NCI-H1694 (cell line): Measurements from ENCODE around the gene SPATA12.

ENCODE experiments used
- DNase-seq: peaks from one replicate; lab custom pipeline; 2025; lab: John Stamatoyannopoulos, UW

The SPATA12 gene, protein sequence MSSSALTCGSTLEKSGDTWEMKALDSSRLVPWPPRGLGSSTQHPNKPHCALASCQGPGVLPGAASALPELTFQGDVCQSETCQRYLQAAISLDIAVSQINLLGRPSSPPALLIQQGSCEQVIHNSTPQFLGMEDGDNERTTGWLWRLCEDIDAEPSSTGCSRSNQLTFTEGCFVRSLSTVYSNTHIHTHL

DNA sequence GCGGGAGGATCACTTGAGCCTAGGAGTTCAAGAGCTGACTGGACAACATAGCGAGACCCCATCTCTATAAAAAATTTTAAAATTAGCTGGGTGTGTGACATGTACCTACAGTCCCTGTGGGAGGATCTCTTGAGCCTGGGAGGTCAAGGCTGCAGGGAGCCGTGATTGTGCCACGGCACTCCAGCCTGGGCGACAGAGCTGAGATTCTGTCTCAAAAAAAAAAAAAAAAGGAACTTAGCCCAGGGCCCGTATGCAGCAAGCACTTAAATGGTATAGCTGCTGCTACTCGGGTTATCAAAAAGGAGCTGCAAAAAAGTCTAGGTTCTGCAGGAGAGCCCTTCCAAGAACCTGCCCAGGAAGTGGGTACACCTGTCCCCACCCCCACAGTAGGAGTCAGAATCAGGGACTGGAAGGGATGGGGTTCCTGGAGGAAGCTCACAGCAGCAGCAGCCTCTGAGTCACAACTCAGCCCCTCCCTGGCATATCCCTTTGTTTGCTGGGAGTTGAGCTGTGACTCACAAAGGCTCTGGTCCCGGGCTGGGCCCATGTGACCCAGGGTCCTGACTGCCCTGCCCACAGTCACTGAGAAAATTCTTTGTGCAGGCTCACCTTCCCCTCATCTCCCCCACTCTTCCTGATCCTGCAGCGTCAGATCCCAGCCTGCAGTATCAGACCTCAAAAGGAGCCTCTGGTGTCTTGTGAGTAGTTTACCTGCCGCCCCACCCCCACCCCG is at the start of gene SPATA12:
Gene SPATA12, plus strand, starts transcription at position 576 of the 733 bp plus-strand sequence. CDS start 13,031 bp downstream, outside the sequence.
- no peak for DNase-seq

DNA sequence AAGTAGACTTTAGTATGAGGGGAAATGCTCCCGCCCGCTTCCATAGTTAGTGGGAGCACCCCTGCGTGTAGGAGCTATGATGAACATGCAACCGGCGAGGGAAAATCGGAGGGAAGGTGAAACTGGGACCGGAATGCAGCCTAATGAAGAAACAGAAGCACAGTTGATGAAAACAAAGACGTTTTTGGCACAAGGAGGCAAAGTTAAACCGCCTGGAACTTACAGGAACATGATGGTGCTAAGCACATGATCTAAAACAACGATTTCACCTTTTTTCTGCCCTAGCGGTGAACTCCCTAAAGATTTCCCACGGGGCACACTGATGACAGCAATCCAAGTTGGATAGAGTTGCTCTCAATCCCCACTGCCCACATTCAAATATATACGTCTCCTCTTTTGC is 49.4 kb upstream of the SPATA12 start:
- no peak for DNase-seq

DNA sequence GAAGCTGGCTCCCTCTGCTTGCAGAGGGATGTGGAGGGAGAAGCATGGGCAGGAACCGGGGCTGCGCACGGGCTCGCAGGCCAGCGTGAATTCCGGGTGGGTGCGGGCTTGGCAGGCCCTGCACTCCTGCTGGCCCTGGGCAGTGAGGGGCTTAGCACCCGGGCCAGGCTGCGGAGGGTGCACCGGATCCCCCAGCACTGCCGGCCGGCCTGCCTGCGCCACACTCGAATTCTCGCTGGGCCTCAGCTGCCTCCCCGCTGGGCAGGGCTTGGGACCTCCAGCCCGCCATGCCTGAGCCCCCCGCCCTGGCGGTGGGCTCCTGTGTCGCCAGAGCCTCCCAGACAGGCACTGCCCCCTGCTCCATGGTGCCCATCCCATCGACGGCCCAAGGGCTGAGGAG is 47.6 kb upstream of the SPATA12 start:
- no peak for DNase-seq

DNA sequence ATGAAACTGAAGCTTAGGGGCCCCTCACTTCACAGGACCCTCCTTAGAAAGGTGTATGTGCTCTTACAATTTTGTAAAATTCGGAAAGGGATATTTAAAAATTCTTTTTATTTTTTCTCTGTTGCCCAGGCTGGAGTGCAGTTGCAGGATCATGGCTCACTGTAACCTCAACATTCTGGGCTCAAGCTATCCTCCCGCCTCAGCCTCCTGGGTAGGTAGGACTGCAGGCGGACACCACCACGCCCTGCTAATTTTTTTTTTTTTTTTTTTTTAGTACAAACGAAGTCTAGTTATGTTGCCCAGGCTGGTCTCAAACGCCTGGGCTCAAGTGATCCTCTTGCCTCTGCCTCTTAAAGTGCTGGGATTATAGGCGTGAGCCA is 45.1 kb upstream of the SPATA12 start:
- DNase-seq: no peak

DNA sequence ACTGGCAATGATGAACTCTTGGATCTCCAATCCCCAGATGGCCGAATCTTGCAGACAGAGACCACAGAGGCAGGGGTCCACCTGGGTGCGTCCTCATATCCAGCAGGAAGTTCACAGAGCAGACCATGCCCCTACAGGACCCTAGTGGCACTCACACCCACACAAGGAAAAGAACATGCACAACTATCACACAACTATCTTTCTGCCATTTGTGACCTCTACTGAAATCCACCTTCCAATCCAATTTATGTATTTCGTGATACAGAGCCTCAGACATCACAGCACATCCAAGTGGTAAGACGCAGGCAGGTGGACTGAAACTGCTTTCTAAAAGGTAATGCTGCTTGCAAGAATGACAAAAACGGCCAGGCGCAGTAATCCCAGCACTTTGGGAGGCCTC is 44.6 kb upstream of the SPATA12 start:
- DNase-seq: no peak

DNA sequence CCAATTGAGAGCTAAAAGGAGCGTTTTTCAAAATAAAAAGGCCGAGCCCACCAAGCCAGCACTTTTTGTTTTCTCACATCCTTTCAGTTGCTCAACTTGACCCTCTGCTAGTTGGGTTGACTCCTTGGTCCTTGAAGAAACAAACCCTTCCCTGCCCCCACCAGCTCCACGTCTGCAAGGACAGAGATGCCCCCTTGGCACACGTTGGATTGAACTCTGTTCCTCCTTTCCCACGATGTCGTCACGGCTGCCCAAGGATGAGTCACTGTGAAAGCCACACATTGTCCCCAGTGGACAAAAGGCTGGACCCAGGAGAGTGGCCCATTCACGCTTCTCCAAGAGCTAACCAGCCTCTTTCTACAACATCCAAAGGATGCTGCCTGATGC is 43.0 kb upstream of the SPATA12 start:
- DNase-seq: no peak

DNA sequence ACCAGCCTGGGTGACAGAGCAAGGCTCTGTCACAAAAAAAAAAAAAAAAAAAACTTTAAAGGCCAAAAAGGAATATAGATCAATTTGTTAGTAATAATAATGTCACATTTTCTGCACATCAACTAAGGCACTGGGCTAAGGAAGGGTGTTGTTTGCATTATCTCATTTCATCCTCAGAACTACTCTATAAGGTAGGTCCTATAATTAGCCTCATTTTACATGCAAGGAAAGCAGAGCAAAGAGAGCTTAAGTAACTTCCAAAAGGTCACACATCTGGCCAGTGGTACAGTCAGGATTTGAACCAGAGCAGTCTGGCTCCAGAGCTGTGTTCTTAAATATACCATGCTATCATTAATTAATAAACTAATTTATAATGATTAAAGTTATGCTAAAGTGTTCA is 42.2 kb upstream of the SPATA12 start:
- no peak for DNase-seq

DNA sequence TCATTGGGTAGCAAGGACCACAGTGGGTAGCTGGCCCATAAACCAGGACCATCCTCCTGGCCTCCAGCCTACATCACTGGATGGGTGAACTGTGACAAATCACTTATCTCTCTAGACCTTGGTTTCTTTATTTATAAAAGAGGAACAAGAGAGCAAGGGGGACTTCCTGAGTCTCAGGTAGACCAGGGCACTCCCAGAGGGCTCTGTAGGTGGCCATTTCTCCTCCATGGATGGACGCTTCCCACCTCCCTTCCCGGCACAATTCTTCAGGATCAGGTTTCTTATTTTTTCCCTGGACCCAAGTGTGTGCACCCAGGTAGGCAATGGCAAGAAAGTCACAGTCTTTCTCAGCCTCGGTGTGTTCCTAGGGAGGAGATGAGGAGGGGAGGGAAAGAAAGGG is 41.4 kb upstream of the SPATA12 start:
- DNase-seq: no peak

DNA sequence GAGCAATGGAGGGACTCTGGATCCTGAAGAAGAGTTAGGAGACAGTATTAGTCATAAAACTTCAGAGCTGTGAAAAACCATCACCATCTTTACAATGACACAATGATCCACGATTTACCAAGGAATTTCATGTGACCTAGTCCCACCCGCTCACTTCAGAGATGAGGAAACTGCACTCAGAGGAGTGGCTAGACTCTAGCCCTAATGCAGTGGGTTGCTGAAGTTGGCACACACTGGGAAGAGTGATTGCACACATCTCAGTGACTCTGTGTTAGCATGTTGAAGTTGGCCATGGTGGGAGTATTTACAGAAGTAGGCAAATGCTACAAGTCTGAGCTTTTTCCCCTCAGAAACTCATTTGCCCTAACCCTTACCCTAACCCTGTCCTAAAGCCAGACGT is 35.2 kb upstream of the SPATA12 start:
- no peak for DNase-seq

DNA sequence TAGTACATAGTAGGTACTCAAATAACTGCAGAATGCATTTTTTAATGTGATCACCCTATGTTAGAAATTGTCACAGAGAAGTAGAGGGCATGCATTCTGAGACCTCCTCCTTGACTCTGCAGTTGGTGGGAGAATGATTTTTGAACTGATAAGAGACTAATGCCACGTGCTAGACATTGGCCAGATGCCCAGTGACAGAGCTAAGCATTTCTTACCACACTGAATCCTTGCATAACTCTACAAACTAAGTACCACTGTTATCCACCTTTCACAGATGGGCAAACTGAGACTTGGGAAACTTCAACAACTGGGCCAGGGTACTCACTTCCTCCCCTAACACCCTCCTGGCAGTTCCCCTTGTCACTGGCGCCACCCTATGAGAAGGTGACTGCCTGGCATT is 33.5 kb upstream of the SPATA12 start:
- DNase-seq: no peak

DNA sequence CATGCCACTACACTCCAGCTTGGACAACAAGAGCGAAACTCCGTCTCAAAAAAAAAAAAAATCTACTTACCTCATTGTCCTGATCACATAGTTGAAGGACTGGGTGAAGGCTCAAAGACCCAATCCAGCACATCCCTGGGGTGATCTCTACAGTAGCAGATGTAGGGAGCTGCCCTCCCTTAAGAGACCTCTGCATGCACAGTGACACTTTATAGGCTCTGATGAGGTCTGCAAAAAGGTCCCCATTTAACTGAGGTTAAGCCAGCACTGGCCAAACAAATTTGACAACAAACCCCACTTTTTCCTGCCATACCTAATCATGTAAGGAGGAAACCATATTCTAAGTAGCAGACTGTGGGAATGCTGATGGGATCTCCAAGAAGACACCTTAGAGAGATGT is 31.1 kb upstream of the SPATA12 start:
- no peak for DNase-seq

DNA sequence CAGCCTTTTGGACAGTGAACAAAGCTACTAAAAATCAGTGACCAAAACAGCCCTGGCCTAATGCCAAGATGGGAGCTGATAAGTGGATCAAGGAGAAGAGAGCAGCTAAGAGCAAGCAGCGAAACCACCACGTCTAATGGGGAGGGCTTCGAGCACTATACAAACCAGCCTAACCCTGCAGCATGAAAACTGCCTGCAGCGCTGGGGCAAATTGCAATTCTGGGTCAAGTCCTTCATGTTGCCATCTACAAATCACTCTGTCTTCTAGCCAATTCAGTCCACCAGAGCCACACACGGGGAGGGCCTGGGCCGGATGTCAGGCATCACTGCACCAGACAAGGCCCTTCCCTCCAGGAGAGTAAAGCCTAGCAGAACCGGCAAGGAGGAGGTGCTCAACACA is 30.5 kb upstream of the SPATA12 start:
- DNase-seq: no peak

DNA sequence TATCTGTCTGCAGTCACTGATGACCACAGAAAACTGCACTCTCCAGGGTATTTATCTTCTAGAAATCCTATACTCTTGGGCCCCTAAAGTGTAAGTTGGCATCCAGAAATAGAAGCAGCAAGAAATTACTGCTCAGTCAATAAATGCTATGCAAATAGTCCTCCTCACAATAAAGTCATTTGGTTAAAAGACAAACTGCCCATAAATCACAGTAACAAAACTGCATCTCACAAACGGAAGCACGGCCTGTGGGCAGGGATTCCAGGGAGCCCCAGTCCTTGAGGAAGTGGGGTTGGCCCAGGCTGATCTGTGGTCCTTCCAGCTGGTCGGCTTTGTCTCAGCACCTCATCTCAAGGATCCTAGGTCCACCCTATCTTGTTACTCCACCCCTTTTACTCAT is 29.7 kb upstream of the SPATA12 start:
- no peak for DNase-seq

DNA sequence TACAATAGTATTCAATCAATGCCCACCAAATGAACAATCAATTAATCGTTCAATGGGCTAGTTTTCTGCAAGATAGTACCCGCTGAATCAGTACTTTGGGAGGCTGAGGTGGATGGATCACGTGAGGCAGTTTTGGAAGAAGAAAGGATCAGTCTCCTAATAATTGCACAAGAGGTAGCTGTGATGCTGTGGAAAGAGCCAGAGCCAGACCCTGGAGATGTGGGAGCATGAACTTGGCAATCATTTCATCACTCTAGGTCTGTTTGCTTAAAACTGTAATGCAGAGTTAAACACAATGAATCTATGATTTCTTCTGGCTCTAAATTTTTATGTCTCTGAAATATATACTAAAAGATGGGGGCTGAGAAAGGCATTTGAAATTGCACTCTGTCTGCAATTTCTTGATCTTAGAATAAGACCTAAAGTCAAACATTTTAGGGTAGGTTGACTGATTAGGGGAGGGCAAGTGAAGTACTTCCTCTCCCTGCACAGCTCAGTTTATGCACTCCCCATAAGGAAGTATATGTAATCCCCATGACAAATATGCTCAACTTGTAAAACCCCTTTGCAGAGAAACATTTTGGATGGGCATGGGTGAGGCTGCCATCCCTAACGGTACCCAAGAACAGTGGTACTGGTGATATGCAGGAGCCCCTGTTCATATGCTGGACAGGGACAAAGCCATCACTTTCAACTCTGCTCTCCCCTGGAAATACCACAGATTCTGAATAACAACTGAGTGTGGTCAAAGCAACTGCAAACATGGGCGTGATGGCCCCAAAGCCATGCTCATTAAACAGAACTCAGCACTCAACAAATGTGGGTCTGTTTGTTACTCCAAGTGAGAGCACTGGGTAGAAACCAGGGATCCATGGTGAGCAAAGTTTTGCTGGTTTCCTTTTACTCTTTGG is 28.6 kb upstream of the SPATA12 start:
- DNase-seq: no peak

DNA sequence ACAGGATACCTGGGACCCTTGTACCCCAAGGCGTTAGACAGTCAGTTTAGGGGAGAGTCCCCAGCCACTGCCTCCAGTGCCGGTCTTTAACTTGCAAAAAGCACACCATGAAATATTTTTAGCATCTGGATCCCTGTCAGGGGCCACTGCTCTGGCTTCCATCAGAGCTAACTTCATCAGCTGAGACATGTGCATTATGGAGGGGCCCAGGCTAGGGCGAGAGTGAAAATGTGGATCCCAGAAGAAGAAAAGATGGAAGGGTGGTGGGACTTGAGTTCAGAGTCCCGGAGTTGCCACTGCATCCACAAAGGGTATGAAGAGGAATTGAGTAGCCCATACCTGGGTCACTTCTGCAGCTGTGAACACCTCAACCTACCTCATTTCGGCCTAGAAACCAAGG is 23.5 kb upstream of the SPATA12 start:
- no peak for DNase-seq

DNA sequence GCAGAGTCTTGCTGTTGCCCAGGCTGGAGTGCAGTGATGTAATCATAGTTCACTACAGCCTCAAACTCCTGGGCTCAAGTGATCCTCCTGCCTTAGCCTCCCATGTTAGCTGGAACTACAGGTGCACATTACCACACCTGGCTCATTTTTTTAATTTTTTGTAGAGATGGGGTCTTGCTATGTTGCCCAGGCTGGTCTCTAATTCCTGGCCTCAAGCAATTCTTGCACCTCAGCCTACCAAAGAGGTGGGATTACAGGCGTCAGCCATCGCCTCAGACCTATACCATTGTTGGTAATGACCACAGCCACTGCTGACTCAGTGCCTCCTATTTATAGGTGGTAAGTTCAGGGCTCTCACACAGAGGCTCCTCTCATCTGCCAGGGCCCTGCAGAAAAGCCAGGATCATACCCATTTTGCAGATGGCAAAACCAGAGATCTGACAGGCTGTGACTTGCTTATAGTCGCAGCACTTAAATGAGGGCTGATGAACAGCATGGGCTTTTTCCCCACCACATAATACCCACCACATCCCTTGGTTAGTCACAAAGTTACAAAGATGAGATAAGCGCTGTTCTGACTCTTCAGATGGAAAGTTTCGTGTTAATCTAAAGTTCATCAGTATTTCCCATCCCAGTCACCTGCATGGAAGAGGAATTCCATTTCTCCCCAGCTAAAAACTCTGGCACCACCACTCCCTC is 21.8 kb upstream of the SPATA12 start:
- DNase-seq: no peak

DNA sequence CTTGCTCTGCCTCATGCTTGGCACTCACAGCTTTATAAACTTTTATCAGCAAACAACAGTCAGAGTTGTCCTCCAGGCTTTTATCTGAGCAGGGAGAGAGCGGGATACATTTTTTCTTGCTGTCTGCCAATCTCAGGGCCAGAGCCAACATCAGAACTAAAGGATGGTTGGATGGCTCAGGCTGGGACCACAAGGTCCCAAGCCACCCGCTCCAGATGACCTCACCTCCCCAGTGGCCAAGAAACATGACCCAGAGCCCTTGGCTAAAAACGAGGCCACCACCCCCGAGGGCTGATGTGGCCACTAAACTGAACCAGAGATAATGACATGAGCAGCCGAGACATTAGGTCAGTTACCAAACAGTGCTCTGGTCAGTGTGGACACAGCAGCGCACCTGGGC is 18.8 kb upstream of the SPATA12 start:
- DNase-seq: no peak

DNA sequence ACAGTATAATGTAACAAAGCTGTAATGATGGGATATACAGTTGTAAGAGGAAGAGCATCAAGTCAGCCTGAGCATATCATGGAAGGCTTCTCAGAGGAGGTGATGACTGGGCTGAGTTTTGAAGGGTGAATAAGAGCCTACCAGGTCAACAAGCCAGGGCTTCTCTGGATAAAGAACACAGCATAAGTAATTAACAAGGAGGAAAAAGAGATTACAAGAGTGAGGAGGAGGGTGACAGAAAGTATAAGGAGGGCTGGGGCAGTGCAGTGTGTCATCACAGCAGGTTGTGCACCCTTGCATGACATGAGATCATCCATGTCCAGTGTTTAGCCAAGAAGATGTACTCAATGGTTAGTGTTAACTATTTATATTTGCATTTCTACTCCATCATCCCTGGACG is 16.9 kb upstream of the SPATA12 start:
- DNase-seq: no peak

DNA sequence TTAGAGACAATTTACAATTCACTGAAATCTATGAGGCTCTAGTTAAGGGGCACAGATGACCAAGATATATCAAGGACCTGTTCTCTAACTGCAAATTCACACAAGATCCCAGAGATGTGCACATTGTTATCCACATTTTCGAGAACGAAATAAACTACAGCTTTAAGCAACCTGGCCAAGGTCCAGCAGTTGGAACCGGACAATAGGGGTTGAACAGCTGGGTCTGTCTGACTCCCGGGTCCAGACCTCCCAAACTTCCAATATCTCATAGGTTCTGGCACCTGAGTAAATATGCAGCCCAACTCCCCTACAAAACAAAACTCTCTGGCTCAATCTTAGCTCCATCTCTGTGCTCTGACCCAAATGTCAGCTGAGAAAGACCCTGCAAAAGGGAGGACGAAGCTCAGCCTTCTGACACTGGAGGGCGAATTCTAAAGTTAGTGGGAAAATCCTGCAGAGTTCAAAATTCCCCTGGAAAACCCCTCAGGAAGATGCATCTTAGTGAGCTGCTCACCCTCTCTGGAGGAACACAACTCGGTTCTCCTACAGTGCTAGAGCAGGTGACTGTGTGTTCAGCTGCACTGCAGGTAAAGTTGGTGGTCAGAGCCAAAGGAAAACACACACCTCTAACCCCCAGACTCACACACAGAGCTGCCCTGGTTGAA is 14.2 kb upstream of the SPATA12 start:
- DNase-seq: no peak

DNA sequence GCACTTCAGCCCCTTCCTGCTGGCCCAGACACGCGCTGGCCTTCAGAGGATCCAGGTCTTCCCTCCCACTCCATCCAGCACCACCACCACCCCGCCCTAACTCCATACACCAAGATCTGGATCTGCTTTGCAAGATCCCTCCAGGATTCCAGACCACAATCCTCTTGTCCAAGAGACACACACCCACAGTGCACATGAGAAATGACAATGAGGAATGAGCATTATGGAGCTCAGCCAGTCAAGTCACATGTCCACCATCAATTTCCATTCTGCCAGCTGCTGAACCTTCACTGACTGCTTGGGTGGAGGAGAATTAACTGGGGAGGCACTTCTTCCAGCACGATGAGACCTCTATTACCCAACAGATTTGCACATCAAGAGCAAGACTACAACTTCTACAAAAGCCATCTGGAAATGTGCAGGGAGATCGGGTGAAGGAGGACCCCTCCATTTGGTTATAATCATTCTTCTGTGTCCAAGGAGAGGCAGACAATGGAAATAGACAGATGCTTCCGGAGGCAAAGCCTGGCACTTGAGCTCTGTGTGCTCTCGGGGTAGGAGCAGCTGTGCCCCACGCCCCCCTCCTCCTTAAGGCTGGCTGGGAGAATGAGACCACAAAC is 12.3 kb upstream of the SPATA12 start:
- DNase-seq: peak; percentile 1

DNA sequence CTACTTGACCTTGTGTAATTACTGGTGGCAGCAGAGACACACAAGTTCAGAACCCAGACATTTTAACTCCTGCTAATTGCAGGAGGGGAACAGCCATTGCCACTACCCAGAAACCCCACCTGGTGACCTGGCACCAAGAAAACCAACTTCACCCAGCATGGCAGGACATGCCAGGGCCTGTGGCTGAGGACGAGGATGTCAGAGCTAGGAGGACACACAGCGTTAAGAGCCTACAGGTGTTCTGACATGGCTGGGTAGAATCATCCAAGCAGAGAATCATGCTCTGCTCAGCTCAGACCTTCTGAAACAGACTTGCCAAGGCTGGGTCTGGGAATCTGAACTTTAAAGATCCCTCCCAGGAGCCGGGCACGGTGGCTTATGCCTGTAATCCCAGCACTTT is 11.7 kb upstream of the SPATA12 start:
- DNase-seq: no peak
